ENCODE data around the gene PBXIP1.

Gene PBXIP1

DNA sequence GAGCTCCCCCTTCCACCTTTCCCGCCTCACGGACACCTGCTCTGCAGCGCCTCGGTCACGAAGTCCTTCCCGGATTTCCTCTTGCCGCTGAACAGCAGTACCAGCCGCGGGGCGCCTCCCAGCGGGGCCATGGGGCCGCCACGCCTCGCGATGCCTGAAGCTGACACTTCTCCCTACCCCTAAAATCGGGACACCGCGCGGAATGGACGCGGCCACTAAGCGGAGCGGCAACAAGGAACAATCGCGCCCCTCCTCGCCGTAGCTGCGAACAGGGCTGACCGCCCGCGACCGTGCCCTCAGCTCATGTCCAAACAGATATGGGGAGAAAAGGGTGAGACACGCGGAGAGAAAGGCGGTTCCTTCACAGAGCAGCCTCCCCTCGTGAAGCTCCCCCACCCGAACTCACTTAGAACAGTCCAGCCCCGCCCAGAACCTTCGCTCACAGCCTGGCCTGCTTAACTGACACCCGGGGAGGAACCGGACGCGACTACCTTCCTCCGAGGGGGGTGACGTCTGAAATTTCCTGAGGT lies 19.3 kb downstream of the PBXIP1 start, which contains the start of gene PMVK:
TSS of gene PMVK (minus strand) at position 165 of the 530 bp plus-strand sequence. CDS start at position 131, 34 bp downstream.
- FAIRE-seq (no peak), DNase-seq (ENCODE audit: insufficient read length, low spot score) (peak; percentile 99)
- TF ChIP-seq, protein P1, sequence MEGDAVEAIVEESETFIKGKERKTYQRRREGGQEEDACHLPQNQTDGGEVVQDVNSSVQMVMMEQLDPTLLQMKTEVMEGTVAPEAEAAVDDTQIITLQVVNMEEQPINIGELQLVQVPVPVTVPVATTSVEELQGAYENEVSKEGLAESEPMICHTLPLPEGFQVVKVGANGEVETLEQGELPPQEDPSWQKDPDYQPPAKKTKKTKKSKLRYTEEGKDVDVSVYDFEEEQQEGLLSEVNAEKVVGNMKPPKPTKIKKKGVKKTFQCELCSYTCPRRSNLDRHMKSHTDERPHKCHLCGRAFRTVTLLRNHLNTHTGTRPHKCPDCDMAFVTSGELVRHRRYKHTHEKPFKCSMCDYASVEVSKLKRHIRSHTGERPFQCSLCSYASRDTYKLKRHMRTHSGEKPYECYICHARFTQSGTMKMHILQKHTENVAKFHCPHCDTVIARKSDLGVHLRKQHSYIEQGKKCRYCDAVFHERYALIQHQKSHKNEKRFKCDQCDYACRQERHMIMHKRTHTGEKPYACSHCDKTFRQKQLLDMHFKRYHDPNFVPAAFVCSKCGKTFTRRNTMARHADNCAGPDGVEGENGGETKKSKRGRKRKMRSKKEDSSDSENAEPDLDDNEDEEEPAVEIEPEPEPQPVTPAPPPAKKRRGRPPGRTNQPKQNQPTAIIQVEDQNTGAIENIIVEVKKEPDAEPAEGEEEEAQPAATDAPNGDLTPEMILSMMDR (IDR thresholded peaks at IDR 0.05; ENCODE audit: insufficient read depth, missing control alignments) = peak; percentile 45

DNA sequence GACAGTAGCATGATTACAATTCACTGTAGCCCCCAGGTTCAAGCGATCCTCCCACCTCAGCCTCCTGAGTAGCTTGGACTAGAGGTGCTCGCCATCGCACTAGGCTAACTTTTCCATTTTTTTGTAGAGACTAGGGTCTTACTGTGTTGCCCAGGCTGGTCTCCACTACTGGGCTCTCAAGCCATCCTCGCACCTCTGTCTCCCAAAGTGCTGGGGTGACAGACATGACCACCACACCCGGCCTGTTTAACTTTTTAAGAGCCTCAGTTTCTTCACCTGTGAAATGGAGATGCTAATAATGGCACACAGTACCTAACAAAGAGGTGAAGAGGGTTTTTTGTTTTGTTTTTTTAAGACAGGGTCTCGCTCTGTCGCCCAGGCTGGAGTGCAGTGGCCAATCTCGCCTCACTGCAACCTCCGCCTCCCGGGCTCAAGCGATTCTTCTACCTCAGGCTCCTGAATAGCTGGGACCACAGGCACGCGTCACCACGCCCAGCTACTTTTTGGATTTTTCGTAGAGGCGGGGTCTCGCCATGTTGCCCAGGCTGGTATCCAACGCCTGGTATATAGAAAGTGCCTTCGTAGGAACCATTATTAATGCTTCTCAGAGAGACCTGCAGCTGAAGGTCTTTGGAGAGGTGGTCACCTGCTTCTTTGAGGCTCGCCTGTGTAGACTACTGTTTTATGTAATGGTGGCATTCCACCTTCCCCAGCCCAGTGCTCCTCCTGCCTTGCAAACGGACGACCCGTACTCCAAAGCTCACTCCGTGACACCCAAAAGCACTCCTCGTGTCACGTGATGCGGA lies 19.9 kb downstream of the PBXIP1 start:
- TF ChIP-seq, protein P1 (IDR thresholded peaks at IDR 0.05; ENCODE audit: insufficient read depth, missing control alignments) = no peak
- DNase-seq (ENCODE audit: insufficient read length, low spot score) (no peak), FAIRE-seq (no peak)

DNA sequence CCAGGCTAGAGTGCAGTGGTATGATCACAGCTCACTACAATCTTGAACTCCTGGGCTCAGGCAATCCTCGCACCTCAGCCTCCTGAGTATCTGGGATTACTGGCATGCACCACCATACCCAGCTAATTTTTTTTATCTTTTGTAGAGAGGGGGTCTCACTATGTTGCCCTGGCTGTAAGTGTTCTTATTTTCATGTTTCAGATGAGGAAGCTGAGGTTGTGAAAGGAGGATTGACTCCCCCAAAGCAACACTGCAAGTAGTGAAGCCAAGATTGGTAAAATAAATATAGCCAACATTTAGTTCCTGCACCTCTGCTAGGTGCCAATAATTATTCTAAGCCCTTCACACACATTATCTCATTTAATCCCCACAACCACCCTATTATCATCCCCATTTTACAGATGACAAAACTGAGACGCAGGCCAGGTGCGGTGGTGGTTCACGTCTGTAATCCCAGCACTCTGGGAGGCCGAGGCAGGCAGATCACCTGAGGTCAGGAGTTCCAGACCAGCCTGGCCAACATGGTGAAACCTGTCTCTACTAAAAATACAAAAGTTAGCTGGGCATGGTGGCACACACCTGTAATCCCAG lies 21.4 kb downstream of the PBXIP1 start:
- no peak for FAIRE-seq

DNA sequence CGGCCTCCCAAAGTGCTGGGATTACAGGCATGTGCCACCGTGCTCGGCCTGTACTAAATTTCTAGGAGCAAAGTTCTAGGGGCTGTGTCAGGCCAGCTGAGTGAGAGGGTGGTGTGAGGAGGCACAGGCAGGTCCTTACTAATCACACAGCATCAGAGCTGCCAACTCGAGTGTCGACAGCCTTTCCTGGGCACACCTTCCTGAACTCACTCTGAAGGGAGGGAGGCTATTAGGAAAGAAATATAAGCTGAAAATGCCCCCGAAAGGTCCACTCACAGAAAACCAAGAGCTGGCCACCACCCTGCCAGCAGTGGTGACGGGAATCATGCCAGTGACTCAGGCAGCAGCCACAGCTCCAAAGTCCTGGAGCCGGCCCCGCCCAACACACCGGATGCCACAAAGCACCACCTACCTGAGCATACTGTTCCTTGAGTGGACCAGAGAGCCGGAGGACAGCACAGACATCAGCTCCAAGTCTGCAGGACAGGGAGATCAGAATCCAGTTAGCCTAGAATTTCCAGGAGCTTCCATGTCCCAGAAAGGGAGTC lies 23.9 kb downstream of the PBXIP1 start:
- TF ChIP-seq, protein P1 (IDR thresholded peaks at IDR 0.05; ENCODE audit: insufficient read depth, missing control alignments) = no peak
- DNase-seq (ENCODE audit: insufficient read length, low spot score) (no peak), FAIRE-seq (no peak)

More for the DNA sequence above, 21.4 kb downstream of the PBXIP1 start:
- no peak for DNase-seq (ENCODE audit: insufficient read length, low spot score)
- TF ChIP-seq, protein P1 (IDR thresholded peaks at IDR 0.05; ENCODE audit: insufficient read depth, missing control alignments) = no peak

DNA sequence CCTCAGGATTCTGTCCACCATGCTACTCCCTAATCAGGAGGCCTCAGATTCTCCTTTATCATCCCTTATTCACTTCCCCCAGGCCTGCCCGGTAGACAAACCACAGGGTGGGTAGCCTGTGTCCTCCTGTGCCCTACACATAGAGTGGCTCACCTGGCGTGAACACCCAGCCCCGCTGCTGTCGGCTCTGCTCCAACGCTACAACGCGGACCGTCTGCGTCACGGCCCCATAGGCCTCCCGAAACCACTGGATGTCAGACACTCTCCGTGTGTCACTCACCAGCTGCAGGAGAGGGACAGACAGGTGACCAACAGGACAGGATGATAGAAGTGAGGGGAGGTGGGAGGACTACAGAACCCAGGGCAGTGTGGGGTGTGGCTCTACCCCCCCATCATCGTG lies 29.7 kb downstream of the PBXIP1 start:
- no peak for FAIRE-seq
- TF ChIP-seq, protein P1 (IDR thresholded peaks at IDR 0.05; ENCODE audit: insufficient read depth, missing control alignments) = no peak
- DNase-seq (ENCODE audit: insufficient read length, low spot score) = no peak

DNA sequence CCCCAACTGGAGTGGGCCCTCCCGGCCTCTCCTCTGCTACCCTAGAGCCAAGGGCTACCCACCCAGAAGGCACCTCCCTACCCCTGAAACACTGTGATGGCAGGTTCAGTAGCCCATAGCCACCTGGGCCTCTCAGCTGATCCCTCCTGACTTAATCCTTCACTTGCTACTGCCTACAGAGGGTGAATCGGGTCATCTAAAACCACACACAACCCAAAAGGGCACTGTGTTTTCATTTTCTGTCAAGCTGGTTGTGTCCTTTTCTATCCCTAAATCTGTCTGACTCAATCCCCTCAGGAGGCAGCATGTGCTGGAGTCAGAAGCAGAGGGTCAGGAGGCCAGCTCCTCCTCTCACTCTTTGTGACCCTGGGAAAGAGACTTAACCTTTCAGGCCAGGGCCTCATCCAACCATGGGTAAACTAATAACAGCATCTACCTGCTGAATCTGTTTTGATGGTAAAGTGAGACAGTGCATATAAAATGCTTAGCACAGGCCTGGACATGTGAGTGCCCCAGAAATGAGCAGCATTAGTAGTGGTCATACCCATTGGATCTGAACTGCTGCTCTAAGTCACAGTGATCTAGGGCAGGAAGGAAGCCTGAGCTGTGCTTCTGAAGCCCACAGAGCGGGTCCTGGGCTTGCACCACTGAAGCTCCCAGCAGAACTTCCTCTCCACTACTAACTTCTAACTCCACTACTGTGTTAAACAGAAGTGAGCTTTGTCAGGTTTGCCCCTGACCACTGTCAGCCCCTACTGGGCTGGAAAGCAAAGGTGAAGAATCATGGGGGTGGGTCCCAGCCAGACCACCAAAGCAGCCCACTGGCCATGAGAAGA lies 30.3 kb downstream of the PBXIP1 start:
- DNase-seq (ENCODE audit: insufficient read length, low spot score) (no peak), FAIRE-seq (no peak)
- TF ChIP-seq, protein P1 (IDR thresholded peaks at IDR 0.05; ENCODE audit: insufficient read depth, missing control alignments) = no peak

Data from D721Med (cell line).